Tibial nerve (tissue), 4 donors: ENCODE data around the gene MRTFA. TPM values are rescaled to one million over a fixed set of nuclear protein-coding genes. Genes with fewer than 3 reads are reported as not detected.

Source experiments
- DNase-seq, 2 donors: peaks; one replicate each; pipeline ENCODE4 v3.0.0-alpha.2; 2019; ENCODE audit warnings: low spot score in 2 of 2
- H3K27ac ChIP-seq, 4 donors: fragments of 200-600 bp; sonication (generic) in 3 of 4; one replicate each; pipeline ENCODE4 v1.5.1; 2017 to 2019; ENCODE audit warnings: mild to moderate bottlenecking in 1 of 4
- H3K27me3 ChIP-seq, 2 donors: fragments of 200-600 bp; sonication (generic) in 1 of 2; one replicate each; pipeline versions ENCODE4 v1.5.1 to v1.6.0; 2017 to 2019
- H3K36me3 ChIP-seq, 3 donors: fragments of 200-600 bp; sonication (generic); one replicate each; pipeline ENCODE4 v1.5.1; 2018 to 2019
- H3K4me1 ChIP-seq, 4 donors: fragments of 200-600 bp; sonication (generic) in 3 of 4; one replicate each; pipeline ENCODE4 v1.5.1; 2017 to 2019
- H3K4me3 ChIP-seq, 4 donors: fragments of 200-600 bp; sonication (generic) in 3 of 4; one replicate each; pipeline ENCODE4 v1.5.1; 2017 to 2019; ENCODE audit warnings: mild to moderate bottlenecking in 1 of 4, moderate library complexity in 1 of 4
- H3K9me3 ChIP-seq, 4 donors: fragments of 200-600 bp; sonication (generic) in 3 of 4; one replicate each; pipeline ENCODE4 v1.5.1; 2017 to 2019
- EP300 ChIP-seq, 2 donors: sonication (generic); formaldehyde crosslinking; IDR thresholded peaks; one replicate each; pipeline ENCODE4 v1.6.1; 2017; ENCODE audit warnings: antibody characterized with exemption in 2 of 2, mild to moderate bottlenecking in 1 of 2
- POLR2A ChIP-seq, 2 donors: fragments of 450-650 bp; IDR thresholded peaks; one replicate each; pipeline ENCODE4 v1.6.1; 2017; ENCODE audit warnings: antibody characterized with exemption in 2 of 2, mild to moderate bottlenecking in 2 of 2, moderate library complexity in 2 of 2
- WGBS, 2 donors: methylation state at CpG; one replicate each; pipeline ENCODE4 v1.1.5; 2018; 5-methylcytosine and 5-hydroxymethylcytosine counted together
- total RNA-seq, 4 donors: library from RNA; depleted of rRNA; stranded (reverse); fragments of >200 nt; gene quantifications; one replicate each; pipeline ENCODE4 v1.1.0, GENCODE V29; 2016
- TF ChIP-seq, protein P1 (sequence below), 5 experiments: fragments of 200-600 bp in 3 of 5; fragments of 450-650 bp in 2 of 5; sonication (generic) in 3 of 5; IDR thresholded peaks; one replicate each; pipeline ENCODE4 v1.5.1; 2016 to 2019; ENCODE audit warnings: antibody characterized with exemption in 5 of 5, mild to moderate bottlenecking in 3 of 5, moderate library complexity in 2 of 5

The MRTFA gene
- total RNA-seq, 4 donors from 2014 or later, result 69.7 to 119 (median 104) TPM

DNA sequence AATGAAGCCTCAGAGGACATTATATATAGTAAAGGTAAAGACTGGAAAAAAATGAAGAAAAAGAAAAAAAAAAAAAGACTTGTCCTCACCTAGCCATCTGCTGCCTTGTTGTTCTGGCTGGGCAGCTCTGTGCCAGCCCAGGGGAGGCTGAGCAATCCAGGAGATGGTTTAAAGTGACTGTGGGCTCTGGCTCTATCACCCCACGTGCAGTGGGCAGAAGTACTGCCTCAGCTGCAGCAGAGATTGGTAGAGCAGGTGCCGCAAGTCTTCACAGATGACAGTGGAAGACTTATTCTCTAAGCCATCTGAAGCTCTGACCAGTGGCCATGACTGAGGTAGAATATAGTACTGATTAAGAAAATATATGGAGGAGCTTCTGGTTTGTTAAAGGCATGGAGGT lies 203.9 kb downstream of the MRTFA start:
- 93 to 94% methylated on average over 2 of the region's 2 CpGs for WGBS, 2 donors

DNA sequence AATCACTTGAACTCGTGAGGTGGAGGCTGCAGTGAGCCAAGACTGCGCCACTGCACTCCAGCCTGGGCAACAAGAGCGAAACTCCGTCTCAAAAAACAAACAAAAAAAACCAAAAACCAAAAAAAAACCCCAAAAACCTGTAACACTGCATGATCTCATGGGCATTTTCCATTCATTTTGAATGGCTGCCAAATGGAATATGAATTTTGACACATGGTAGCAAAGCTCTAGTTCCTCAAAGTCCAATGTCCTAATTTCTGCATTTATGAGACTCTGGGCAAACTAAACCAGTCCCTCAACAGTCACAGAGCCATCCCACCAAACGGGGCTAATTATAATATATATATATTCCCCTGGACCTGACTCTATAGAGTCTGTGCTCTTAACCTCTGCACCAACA lies 204.4 kb downstream of the MRTFA start:
- H3K4me3 ChIP-seq, result no peak overlapping the region
- no peaks in the 10 kb centered on the region for H3K27me3 ChIP-seq
- H3K27ac ChIP-seq, result peak overlapping the region in 1 of 4 donors; percentile 47
- H3K36me3 ChIP-seq, result peaks cover 0 to 52% (median 6%) of the 10 kb centered on the region in 3 donors
- H3K9me3 ChIP-seq, result no peaks in the 10 kb centered on the region
- H3K4me1 ChIP-seq, result peaks cover 0 to 33% (median 21%) of the 10 kb centered on the region in 4 donors
- no peak for DNase-seq
- WGBS, 2 donors, result 70 to 78% methylated on average over 5 of the region's 5 CpGs
- TF ChIP-seq EP300 (IDR thresholded peaks at IDR 0.05) (no peak), POLR2A (IDR thresholded peaks at IDR 0.05) (no peak)
- TF ChIP-seq, protein P1, sequence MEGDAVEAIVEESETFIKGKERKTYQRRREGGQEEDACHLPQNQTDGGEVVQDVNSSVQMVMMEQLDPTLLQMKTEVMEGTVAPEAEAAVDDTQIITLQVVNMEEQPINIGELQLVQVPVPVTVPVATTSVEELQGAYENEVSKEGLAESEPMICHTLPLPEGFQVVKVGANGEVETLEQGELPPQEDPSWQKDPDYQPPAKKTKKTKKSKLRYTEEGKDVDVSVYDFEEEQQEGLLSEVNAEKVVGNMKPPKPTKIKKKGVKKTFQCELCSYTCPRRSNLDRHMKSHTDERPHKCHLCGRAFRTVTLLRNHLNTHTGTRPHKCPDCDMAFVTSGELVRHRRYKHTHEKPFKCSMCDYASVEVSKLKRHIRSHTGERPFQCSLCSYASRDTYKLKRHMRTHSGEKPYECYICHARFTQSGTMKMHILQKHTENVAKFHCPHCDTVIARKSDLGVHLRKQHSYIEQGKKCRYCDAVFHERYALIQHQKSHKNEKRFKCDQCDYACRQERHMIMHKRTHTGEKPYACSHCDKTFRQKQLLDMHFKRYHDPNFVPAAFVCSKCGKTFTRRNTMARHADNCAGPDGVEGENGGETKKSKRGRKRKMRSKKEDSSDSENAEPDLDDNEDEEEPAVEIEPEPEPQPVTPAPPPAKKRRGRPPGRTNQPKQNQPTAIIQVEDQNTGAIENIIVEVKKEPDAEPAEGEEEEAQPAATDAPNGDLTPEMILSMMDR (IDR thresholded peaks at IDR 0.05), result no peak

More for the DNA sequence above, 203.9 kb downstream of the MRTFA start:
- no peak overlapping the region for H3K4me3 ChIP-seq
- H3K4me1 ChIP-seq, result peaks cover 0 to 33% (median 23%) of the 10 kb centered on the region in 4 donors
- H3K36me3 ChIP-seq, result peaks cover 0 to 47% (median 6%) of the 10 kb centered on the region in 3 donors
- H3K9me3 ChIP-seq, result no peaks in the 10 kb centered on the region
- H3K27me3 ChIP-seq, result no peaks in the 10 kb centered on the region
- TF ChIP-seq, protein P1 (IDR thresholded peaks at IDR 0.05), result no peak
- TF ChIP-seq EP300 (IDR thresholded peaks at IDR 0.05) (no peak), POLR2A (IDR thresholded peaks at IDR 0.05) (no peak)
- H3K27ac ChIP-seq, result no peak overlapping the region
- DNase-seq, result no peak

DNA sequence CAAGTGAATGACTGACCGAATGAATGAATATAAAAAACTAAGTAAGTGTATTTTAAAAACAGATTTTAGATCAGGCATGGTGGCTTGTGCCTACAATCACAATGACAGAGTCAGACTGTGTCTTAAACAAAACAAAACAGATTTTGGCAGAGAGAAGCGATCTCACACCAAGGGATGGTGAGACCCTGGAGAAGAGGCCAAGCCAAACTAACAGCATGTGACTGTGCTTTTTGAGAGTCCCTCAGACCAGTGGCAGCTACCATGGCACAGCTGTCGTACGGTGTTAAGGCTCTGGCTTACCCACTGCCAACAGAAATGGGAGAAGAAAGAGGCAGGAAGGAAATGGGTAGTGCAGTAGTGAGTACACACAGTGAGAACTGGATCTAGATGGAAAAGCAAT lies 205.5 kb downstream of the MRTFA start:
- Histone ChIP-seq H3K27ac (no peak overlapping the region), H3K27me3 (no peaks in the 10 kb centered on the region), H3K4me3 (no peak overlapping the region), H3K4me1 (peaks cover 0 to 34% (median 16%) of the 10 kb centered on the region in 4 donors), H3K9me3 (no peaks in the 10 kb centered on the region), H3K36me3 (peaks cover 0 to 54% (median 6%) of the 10 kb centered on the region in 3 donors)
- 80 to 91% methylated on average over 4 of the region's 4 CpGs for whole genome bisulfite sequencing, 2 donors
- no peak for DNase-seq
- no peak for TF ChIP-seq EP300 (IDR thresholded peaks at IDR 0.05)
- no peak for TF ChIP-seq POLR2A (IDR thresholded peaks at IDR 0.05)
- TF ChIP-seq, protein P1 (IDR thresholded peaks at IDR 0.05), result no peak

DNA sequence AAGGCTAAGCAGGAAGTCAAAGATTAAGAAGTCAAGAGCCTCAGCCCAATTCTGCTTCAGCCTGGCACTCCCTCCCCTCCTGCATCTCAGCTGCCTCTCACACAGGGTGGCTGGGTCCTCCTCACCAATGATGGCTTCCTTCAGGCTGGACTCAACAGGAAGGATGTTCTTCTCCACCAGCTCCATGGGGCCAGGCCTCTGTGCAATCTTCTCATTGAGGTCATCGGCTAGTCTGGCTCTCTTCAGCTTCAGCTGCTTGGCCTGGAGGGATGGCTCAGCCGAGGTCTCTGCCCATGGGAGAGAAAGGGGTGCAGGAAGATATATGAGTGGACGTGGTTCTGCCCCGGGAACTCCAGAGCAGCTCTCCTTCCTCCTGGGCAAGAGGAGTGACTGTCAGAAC lies 207.0 kb downstream of the MRTFA start:
- H3K27me3 ChIP-seq, result no peaks in the 10 kb centered on the region
- H3K4me3 ChIP-seq, result no peak overlapping the region
- peaks cover 0 to 41% (median 14%) of the 10 kb centered on the region in 4 donors for H3K4me1 ChIP-seq
- TF ChIP-seq POLR2A (IDR thresholded peaks at IDR 0.05), result no peak
- TF ChIP-seq EP300 (IDR thresholded peaks at IDR 0.05), result no peak
- TF ChIP-seq, protein P1 (IDR thresholded peaks at IDR 0.05), result no peak
- 82 to 90% methylated on average over 4 of the region's 4 CpGs for WGBS, 2 donors
- H3K27ac ChIP-seq, result no peak overlapping the region
- no peaks in the 10 kb centered on the region for H3K9me3 ChIP-seq
- DNase-seq, result no peak
- H3K36me3 ChIP-seq, result peaks cover 0 to 61% (median 6%) of the 10 kb centered on the region in 3 donors

DNA sequence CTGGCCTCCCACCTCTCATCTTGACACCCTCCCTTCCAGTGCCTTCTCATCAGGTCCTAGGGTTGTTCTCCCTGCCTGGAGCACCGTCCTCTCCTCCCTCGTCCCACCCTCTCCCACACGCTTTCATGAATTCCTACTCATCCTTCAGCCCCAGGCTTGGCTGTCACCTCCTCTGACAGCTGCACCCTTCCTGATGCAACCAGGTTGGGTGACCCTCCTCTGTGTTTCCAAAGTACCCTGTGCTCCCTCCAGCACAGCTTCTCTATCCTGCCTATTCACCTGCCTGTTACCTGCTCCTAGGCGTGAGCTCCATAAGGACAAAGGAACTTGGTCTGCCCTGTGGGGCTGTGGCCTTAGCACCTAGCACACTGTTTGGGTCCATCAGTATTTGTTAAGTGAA lies 207.7 kb downstream of the MRTFA start:
- no peaks in the 10 kb centered on the region for H3K27me3 ChIP-seq
- H3K9me3 ChIP-seq, result no peaks in the 10 kb centered on the region
- no peak overlapping the region for H3K27ac ChIP-seq
- peaks cover 0 to 65% (median 6%) of the 10 kb centered on the region in 3 donors for H3K36me3 ChIP-seq
- TF ChIP-seq, protein P1 (IDR thresholded peaks at IDR 0.05), result no peak
- TF ChIP-seq EP300 (IDR thresholded peaks at IDR 0.05) (no peak), POLR2A (IDR thresholded peaks at IDR 0.05) (no peak)
- peaks cover 0 to 42% (median 12%) of the 10 kb centered on the region in 4 donors for H3K4me1 ChIP-seq
- no peak overlapping the region for H3K4me3 ChIP-seq
- no peak for DNase-seq
- WGBS, 2 donors, result 88 to 89% methylated on average over 4 of the region's 4 CpGs
